ENCODE results near the gene MTFMT.

DNA sequence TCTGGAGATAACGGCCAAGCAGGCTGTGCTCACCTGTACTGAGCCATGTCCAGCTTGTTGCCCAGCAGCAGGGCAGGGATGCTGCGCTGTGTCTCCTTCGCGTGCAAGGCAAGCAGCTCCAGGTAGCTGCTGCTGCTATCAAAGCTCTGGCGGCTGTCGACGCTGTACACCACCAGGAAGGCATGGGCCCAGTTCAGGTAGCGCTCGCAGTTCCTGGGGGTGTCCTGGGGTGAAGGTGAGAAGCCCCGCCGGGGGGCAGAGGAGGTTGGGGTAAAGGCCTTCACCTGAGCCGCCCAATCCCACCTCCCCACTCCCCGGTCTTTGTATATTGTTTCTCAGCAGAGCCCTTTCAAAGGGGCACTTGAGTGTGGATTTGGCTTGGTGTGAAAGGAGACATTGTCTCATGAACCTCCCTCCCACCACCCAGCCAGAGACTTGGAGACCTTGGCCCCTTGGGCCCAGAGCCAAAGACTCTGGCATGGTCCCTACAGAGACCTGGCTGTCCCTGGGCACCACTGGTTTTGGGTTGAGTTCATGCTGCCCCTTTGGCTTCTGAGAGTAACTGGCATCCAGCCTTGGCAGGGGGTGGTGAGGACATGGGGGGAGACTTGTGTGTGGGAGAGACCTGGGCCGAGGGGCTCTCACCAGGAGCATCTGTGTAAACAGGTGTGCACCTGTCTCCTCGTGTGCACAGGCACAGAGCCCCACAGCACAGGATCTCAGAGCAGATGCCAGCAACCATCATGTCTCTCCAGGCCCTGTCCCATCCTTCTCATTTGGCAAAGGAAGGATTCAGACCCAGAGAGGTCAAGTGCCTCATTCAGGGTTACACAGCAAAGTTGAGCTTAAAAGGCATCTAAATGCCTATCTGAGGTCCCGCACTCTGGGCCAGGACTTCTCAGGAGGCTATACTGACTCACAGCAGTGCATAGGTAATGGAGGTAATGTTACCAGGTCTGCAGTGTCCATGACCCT, 29.2 kb upstream of the MTFMT start:
- TF ChIP-seq CTCF (IDR thresholded peaks at IDR 0.05): no peak
- no peak for TF ChIP-seq POLR2A (IDR thresholded peaks at IDR 0.05)
- TF ChIP-seq EP300 (IDR thresholded peaks at IDR 0.05): no peak

Data from ovary (tissue), 3 donors.